HG02678 (cell line): ENCODE measurements around the gene FOXM1.

Experiments used
- ATAC-seq: cut with Tn5 transposase; IDR thresholded peaks from one replicate; pipeline ENCODE4 v1.9.1; 2021; ENCODE audit warnings: mild to moderate bottlenecking, moderate library complexity; ENCODE audit not compliant: unreplicated experiment

Gene FOXM1, protein sequence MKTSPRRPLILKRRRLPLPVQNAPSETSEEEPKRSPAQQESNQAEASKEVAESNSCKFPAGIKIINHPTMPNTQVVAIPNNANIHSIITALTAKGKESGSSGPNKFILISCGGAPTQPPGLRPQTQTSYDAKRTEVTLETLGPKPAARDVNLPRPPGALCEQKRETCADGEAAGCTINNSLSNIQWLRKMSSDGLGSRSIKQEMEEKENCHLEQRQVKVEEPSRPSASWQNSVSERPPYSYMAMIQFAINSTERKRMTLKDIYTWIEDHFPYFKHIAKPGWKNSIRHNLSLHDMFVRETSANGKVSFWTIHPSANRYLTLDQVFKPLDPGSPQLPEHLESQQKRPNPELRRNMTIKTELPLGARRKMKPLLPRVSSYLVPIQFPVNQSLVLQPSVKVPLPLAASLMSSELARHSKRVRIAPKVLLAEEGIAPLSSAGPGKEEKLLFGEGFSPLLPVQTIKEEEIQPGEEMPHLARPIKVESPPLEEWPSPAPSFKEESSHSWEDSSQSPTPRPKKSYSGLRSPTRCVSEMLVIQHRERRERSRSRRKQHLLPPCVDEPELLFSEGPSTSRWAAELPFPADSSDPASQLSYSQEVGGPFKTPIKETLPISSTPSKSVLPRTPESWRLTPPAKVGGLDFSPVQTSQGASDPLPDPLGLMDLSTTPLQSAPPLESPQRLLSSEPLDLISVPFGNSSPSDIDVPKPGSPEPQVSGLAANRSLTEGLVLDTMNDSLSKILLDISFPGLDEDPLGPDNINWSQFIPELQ

DNA sequence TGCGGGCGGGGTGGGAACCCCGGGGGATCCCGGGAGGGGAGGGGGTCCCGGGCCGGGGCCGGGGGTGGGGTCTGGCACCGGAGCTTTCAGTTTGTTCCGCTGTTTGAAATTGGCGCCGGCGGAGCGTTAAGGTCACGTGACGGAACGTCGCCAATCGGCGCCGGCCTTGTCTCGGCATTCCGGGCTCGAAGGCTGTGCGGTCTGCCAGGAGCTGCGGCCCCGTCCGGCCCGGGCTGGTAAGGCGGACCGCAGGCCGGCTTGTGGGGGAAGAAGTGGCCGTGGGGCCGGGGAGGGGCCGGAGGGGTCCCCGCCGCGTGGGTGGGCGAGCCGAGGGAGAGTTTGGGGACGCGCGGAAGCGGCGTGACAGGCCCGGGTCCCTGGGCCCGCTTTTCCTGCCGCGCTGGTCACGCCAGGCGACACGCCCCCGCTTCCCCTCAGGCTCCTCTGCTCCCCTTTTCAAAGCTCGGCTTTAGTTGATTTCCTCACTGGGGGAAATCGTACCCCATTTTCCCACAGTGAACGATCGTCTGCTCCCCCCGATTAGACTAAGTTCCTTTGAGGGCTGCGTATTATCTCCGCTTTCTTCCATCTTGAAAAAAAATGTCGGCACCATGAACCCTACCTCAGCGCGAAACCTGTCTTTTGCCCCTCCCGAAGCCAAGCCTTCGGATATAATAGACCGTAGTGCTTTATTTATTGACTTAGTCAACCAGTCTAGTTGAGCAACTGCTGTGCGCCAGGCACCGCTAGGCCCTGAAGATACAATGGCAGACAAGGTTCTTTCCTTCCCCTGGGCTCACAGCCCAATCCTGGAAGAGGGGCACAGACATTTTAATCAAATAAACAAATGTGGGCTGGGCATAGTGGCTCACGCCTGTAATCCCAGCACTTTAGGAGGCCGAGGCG, at the start of gene FOXM1, which contains the start of gene RHNO1:
TSS of gene FOXM1 (minus strand) at position 128 of the 906 bp plus-strand sequence. CDS start 2,696 bp downstream, outside the sequence.
TSS of gene RHNO1 (plus strand) at position 177 of the 906 bp plus-strand sequence. CDS start 8,144 bp downstream, outside the sequence.
- ATAC-seq: peak; percentile 88

DNA sequence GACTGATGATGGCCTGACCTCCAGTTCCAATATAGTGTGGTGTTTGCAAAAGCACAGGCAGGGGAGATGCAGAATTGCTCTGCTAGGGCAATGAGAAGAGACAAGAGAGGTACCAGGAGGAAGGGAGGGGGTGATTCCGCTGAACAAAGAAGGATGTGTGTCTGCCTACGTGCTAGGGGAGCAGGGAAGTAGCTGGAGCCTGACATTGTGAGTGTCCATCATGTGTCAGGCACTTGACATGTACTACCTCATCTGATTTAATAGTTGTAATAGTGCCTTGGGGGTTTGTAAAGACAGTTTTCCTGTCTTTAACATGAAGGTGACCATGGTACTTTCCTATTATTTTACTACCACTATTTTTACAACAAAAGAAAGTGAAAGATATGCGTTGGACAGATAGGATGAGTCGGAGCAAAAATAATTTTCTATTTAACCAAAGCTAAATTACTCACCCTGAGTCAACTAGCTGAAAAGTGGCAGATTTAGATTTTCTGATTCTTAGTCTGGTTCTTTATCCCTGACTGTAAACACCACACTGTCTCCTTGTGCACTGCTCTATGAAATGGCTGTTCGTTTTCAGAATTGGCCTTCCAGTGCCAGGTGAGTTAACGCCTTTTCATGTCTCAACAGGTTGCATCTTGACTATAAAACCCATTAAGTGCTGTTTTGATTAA, 48.5 kb upstream of the FOXM1 start:
- no peak for ATAC-seq

DNA sequence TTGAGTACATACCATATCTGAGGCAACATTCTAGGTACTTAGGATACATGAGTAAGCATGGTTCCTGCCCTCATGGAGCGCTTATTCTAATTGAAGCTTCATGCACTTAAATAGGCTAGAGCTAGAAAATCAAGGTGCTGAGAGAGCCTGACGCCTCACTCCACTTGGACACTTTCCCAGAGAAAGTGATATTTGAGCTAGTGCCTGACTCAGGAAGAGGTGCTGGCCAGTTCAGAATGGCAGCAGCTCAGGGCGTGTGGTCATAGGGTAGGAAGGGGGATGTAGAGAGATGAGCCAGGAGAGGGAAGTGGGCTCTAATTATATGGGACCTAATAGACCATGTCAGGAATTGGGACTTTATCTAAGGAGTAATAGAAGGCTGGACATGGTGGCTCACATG, 47.0 kb upstream of the FOXM1 start:
- no peak for ATAC-seq

DNA sequence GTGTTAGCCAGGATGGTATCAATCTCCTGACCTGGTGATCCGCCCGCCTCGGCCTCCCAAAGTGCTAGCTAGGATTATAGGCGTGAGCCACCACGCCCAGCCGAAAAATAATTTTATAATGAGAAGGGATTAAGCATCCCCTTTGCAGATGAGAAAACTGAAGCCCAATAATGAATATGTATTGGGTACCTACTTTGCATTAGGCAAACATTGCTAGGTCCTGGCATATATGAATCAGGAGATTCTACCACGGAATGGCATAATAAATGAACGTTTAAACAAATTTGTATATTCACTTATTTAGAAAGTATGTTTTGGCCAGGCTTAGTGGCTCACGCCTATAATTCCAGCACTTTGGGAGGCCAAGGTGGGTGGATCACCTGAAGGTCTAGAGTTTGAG, 46.1 kb upstream of the FOXM1 start:
- no peak for ATAC-seq

DNA sequence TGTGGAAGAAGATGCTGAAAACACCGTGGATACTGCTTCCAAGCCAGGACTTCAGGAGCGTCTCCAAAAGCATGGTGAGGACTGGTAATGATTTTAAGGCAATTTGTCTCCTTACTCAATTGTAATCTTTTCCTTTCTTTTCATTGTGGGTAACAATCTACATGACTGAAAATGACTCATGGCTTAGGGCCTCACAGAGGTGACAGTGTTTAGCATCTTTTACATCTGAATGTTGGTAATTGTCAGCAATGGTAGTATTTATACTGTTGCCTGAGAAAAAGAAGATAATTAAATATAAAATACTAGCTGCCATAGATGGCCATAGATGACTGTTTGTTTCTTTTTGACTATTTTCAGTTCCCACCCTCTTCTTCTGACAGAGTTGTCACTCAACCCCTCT, 45.4 kb upstream of the FOXM1 start:
- ATAC-seq: no peak

DNA sequence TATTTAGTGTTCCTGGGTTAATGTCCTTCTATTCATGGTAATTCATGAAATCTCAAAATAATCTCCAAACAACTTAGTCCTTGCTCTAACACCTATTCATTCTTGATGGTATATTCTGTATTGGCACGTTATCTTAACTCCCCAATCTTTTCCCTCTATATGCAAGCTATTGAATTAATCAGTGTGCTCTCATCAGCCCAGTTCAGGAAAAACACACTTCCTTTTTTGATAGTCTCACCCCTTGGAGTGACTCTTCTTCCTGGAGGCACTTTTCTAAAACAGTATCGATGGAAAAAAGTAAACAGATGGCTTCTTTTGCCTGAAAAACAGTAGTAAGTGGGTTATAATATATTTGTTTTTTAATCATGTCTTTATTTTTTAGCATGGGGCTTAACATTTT, 42.3 kb upstream of the FOXM1 start:
- ATAC-seq: no peak

DNA sequence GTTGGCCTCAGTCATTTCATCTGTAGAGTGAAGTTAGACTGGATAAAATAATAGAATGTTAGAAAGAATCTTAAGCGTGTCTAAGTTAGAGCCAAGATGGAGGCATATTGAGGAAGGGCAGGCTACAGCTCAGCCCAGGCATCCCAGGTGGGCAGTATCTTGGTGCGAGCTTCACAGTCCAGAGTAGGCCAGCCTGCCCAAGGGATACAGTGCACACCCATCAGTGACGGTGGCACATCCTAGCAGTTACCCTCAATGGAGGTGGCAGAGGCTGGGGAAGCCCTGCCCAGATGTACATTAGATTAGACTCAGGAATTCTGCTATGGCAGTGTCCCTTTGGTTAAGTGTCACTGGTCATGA, 35.2 kb upstream of the FOXM1 start:
- no peak for ATAC-seq

DNA sequence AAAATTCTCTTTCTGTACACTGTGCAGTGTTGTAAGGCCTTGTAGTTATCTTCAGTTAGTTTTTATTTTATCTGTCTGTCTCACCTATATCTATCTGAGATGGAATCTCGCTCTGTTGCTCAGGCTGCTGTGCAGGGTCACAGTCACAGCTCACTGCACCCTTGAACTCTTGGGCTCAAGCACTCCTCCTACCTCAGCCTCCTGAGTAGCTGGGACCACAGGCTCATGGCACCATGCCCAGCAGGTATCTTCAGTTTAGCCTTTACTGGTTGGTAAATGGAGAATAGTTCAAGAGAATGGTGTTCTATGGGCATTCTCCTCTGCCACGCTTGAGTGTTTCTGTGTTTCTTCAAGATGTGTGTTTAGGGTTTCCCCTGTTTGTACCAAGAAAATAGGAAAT, 27.3 kb upstream of the FOXM1 start:
- ATAC-seq: no peak

DNA sequence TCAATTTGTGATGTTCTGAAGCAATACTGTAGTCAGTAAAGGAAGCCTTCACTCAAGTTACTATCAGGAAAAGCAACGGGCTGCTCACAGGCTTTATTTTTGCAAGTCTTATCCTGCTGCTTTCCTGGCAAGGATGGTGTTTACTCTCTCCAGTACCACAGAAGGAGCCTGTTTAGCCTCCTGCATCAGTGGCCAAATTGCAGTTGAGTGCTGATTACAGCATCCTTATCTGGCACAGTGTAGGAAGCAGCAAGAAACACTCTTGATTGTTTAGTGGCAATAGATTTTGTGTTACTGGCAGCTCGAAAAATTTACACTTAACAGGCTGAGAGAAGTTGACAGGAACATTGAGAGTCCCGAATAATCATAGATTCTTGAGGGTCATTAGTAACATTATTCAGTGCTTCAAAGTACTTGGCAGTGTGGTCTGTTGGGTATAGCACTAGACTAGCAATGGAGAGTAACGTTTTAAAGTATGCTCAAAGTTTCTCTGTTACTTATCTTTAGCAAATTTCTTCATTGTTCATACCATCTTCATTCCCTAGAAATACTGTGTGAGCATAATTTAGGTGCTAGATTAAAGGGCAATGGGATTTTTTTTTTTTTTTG, 25.4 kb upstream of the FOXM1 start:
- ATAC-seq: no peak

DNA sequence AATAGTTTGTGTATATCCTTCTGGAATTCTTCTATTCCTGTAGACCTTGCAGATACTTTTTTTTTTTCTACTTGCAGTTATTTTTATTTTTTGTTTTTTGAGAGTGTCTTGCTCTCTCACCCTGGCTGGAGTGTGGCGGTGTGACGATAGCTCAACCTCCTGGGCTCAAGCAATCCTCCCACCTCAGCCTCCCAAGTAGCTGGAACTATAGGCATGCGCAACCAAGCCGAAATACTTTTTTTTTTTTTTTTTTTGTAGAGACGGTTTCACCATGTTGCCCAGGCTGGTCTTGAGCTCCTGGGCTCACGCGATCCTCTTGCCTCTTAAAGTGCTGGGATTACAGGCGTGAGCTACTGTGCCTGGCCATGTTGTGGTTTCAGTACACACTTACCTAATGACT, 23.7 kb upstream of the FOXM1 start:
- ATAC-seq: no peak

DNA sequence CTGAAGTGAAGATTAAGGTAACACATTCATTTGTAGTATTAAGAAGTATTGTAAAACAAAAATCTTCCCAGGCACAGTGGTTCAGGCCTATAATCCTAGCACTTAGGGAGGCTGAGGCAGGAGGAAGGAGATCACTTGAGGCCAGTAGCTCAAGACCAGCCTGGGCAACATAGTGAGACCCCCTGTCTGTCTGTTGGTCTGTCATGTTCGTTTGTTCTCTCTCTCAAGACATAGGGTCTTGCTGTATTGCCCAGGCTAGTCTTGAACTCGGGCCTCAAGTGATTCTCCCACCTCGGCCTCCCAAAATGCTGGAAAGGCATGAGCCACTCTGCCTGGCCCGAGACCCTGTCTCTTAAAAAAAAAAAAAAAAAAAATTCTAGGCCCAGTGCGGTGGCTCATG, 20.4 kb upstream of the FOXM1 start:
- ATAC-seq: no peak

DNA sequence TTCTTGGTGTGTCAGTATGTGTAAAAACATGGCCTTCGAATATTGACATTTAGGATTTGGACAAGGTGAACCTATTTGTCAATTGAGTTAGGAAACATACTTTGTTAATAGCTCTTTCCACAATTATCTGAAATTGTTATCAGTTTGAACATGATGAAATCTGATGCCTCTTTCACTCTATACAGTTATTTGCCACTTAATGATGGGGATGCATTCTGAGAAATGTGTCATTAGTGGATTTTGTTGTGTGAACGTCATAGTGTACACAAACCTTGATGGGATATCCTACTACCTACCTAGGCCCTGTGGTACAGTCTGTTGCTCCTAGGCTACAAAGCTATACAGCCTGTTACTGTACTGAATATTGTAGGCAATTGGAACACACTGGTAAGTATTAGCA, 18.5 kb upstream of the FOXM1 start:
- no peak for ATAC-seq

DNA sequence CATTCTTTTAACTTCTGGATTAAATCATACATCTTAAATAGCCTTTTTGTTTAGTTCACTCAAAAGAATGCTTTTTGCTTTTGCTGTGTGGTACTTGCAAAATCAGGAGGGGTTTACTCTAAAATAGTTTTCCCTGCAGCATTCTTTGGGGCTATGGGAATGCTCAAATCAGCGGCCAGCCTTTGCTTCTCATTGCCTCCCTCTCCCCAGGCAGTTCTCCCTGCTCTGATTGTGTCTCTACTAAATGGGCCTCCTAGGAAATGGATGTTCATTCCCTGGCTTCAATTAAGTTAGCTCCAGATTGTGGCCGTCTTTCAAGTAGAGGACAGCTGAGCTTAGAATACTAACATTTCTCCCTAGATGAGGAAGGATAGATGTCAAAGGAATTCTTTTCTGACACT, 18.1 kb upstream of the FOXM1 start:
- ATAC-seq: no peak

DNA sequence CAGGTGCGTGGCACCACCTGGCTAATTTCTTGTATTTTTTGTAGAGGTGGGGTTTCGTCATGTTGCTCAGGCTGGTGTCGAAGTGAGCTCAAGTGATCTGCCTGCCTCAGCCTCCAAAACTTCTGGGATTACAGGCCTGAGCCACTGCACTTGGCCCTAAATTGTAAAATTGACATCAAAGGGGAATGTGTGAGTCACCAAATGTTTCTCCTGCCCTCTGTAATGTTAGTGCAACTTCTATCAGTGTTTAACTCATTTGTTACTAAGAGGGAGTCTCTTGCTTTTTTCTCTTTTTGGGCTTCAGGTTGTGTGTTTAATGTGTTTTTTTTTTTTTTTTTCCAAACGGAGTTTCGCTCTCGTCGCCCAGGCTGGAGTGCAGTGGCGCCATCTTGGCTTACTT, 16.0 kb upstream of the FOXM1 start:
- no peak for ATAC-seq

DNA sequence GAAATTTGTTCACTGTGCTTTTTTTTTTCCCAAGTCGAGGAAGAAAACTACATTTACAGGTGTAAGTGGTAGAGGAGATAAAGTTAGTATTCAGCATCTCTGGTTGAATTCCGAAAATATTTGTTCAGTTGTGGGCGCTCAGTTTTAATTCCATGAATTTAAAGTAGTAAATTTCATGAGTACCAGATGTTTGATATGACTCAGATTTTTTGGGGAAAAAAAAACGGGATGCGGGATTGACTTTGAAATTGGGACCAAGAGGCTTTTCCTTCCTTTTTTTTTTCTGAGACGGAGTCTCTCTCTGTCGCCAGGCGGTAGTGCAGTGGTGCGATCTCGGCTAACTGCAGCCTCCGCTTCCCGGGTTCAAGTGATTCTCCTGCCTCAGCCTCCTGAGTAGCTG, 15.3 kb upstream of the FOXM1 start:
- no peak for ATAC-seq

DNA sequence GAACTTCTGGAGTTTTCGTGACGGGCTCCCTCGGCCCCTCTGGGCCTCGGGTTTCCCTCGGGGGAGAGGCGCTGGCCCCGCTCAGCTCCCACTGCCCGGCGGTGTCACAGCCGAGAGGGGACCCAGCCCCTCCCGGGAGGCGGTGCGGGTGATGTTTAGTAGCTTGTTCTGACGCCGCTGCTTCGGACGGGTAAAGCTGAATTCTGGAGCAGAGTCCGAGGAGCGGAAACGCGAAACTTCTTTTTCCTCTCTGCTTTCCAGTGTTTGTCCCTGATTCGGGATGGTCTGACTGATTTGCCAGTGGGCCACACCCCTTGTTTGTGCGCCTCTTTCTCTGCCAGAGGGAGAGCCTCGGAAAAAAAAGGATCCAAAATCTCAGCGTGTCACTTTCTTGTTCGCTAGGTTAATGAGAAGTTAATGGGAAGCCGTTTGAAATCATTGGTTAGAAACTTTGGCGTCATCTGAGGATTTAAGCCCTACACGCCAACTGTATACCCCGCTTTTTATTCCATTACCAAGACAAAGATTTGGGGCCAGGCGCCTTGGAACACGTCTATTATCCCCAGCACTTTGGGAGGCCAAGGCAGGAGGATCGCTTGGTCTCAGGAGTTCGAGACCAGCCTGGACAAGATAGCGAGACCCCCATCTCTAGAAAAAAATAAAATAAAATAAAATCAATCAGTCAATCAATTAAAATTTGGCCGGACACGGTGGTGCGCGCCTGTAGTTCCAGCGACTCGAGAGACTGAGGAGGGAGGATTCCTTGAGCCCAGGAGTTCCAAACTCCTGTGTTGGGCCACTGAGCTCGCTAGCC, 14.5 kb upstream of the FOXM1 start:
- peak; percentile 18 for ATAC-seq

DNA sequence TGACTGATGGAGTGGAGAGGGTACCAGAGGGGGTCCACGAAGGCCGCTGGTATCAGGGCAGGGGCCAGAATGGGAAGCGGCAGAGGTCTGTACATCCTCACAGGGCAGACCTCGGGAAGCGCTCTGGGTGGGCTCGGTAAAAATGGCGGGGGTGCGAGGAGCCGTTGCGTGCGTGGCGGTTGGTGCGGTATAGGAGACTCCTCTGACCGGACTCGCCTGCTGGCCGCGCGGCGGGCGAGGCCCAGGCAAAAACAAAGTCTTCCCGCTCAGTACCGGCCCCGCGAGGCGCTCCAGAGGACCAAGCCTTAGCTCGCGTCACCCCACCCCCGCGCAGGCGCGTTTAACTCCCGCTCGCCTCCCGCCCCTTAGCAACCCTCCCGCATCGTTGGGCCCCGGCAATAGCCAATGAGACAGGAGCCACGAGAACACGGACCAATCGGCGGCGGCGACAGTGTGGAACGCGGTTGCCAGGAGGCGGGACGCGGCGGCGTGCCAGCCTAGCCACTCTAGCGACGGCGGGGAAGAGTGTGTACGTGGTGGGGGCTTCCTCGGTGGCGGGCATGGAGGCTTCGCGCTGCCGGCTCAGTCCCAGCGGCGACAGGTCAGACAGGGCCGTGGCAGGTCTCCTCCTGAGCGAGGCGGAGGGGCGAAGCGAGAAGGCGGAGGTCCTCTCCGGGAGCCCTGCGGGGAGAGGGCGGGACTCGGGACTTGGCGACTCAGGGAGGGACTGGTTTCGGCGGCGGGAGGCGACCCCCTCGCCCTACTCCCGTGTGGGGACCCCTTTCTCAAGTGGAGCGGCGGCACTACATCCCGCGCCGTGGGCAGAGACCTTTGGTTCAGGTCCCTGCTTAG, 13.6 kb upstream of the FOXM1 start, which contains the start of gene TULP3:
TSS of gene TULP3 (plus strand) at position 504 of the 852 bp plus-strand sequence. CDS start at position 561, 57 bp downstream.
- peak; percentile 99 for ATAC-seq

DNA sequence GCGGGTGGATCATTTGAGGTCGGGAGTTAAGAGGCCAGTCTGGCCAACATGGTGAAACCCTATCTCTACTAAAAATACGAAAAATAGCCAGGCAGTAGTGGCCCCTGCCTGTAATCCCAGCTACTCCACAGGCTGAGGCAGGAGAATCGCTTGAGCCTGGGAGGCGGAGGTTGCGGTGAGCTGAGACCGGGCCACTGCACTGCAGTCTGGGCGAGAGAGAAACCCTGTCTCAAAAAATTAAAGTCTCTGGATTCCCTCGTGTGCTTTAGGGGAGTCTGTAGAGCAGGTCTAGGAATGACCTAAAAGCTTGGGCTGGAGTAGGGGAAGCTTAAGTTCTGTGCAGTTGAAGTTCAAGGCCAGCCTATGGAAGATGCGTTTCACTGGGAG, 13.0 kb upstream of the FOXM1 start:
- no peak for ATAC-seq
